CD14-positive monocyte (primary cell): Measurements from ENCODE around the gene TUBB1. TPM values are rescaled to one million over a fixed set of nuclear protein-coding genes. Genes with fewer than 3 reads are reported as not detected.

ENCODE experiments used
- DNase-seq, 3 donors: peaks; one replicate each; pipeline ENCODE4 v3.0.0-alpha.2; 2011 to 2022
- H2AFZ ChIP-seq: 2 replicates; pipeline ENCODE4 v1.6.0; 2012; ENCODE audit warnings: mild to moderate bottlenecking, low read depth, low read length, inconsistent platforms; ENCODE audit not compliant: insufficient read depth, poor library complexity, severe bottlenecking
- H3K27ac ChIP-seq, 2 donors: 1 replicate in 1 of 2; 2 replicates in 1 of 2; pipeline ENCODE4 v1.5.1; 2012 to 2013; ENCODE audit warnings: low read length in 2 of 2, control low read depth in 1 of 2, inconsistent platforms in 1 of 2, low read depth in 1 of 2, mild to moderate bottlenecking in 1 of 2
- H3K27me3 ChIP-seq, 2 donors: one replicate each; pipeline versions ENCODE4 v1.6.0 to v1.6.1; 2011 to 2013; ENCODE audit warnings: low read length in 2 of 2; ENCODE audit not compliant: control insufficient read depth in 2 of 2, insufficient read depth in 2 of 2
- H3K36me3 ChIP-seq, 2 donors: replicated peaks in 1 of 2; 1 replicate in 1 of 2; 2 replicates in 1 of 2; pipeline versions ENCODE4 v1.5.1 to v1.6.1; 2012 to 2013; ENCODE audit warnings: low read length in 2 of 2, control low read depth in 1 of 2, inconsistent platforms in 1 of 2, mild to moderate bottlenecking in 1 of 2; ENCODE audit not compliant: insufficient read depth in 2 of 2, control insufficient read depth in 1 of 2
- H3K4me1 ChIP-seq, 2 donors: 1 replicate in 1 of 2; 2 replicates in 1 of 2; pipeline versions ENCODE4 v1.5.1 to v1.6.1; 2012 to 2013; ENCODE audit warnings: low read length in 2 of 2, control low read depth in 1 of 2, inconsistent platforms in 1 of 2, mild to moderate bottlenecking in 1 of 2, moderate library complexity in 1 of 2; ENCODE audit not compliant: insufficient read depth in 2 of 2, control insufficient read depth in 1 of 2
- H3K4me2 ChIP-seq: replicated peaks from 2 replicates; pipeline ENCODE3; 2012; ENCODE audit warnings: low read length, moderate library complexity, mild to moderate bottlenecking; ENCODE audit not compliant: poor library complexity, severe bottlenecking; ENCODE audit errors: extremely low read depth
- H3K4me3 ChIP-seq, 3 experiments: fragments of 200-600 bp in 1 of 3; sonication (generic) in 1 of 3; replicated peaks in 1 of 3; 1 replicate in 2 of 3; 2 replicates in 1 of 3; pipeline ENCODE4 v1.5.1; 2011 to 2013; ENCODE audit warnings: low read length in 3 of 3, mild to moderate bottlenecking in 3 of 3, control low read depth in 2 of 3, low read depth in 2 of 3, inconsistent platforms in 1 of 3, moderate library complexity in 1 of 3
- H3K79me2 ChIP-seq: 2 replicates; pipeline ENCODE4 v1.6.0; 2012; ENCODE audit warnings: mild to moderate bottlenecking, control low read depth, inconsistent platforms, low read length, moderate library complexity; ENCODE audit not compliant: insufficient read depth
- H3K9ac ChIP-seq: 2 replicates; pipeline ENCODE4 v1.6.0; 2017; ENCODE audit warnings: low read length, mild to moderate bottlenecking; ENCODE audit not compliant: insufficient read depth, poor library complexity, severe bottlenecking
- H3K9me3 ChIP-seq, 2 donors: replicated peaks in 1 of 2; 1 replicate in 1 of 2; 2 replicates in 1 of 2; pipeline versions ENCODE4 v1.5.1 to v1.6.1; 2012 to 2013; ENCODE audit warnings: low read length in 2 of 2, control low read depth in 1 of 2; ENCODE audit not compliant: control insufficient read depth in 1 of 2, insufficient read depth in 1 of 2
- H4K20me1 ChIP-seq: 2 replicates; pipeline ENCODE4 v1.6.0; 2012; ENCODE audit warnings: mild to moderate bottlenecking, low read length, control low read depth, moderate library complexity; ENCODE audit not compliant: insufficient read depth
- H3K27ac Mint-ChIP-seq, 7 donors: one replicate each; pipeline ENCODE4 v1.8.0; 2020; ENCODE audit warnings: mild to moderate bottlenecking in 7 of 7, mixed read lengths in 7 of 7, moderate library complexity in 6 of 7, inconsistent platforms in 2 of 7
- H3K27me3 Mint-ChIP-seq, 3 donors: one replicate each; pipeline ENCODE4 v1.8.0; 2021 to 2022; ENCODE audit warnings: low read depth in 3 of 3, mild to moderate bottlenecking in 3 of 3, mixed read lengths in 3 of 3, moderate library complexity in 3 of 3, inconsistent platforms in 1 of 3
- H3K36me3 Mint-ChIP-seq, 2 donors: one replicate each; pipeline ENCODE4 v1.8.0; 2020; ENCODE audit warnings: mixed read lengths in 2 of 2, inconsistent platforms in 1 of 2, mild to moderate bottlenecking in 1 of 2
- H3K4me1 Mint-ChIP-seq: one replicate; pipeline ENCODE4 v1.8.0; 2020; ENCODE audit warnings: mild to moderate bottlenecking, mixed read lengths
- H3K4me3 Mint-ChIP-seq, 2 donors: one replicate each; pipeline ENCODE4 v1.8.0; 2020; ENCODE audit warnings: mild to moderate bottlenecking in 2 of 2, mixed read lengths in 2 of 2, moderate library complexity in 1 of 2
- H3K9me3 Mint-ChIP-seq, 7 donors: one replicate each; pipeline ENCODE4 v1.8.0; 2020 to 2022; ENCODE audit warnings: mixed read lengths in 7 of 7, mild to moderate bottlenecking in 6 of 7, moderate library complexity in 6 of 7, inconsistent platforms in 2 of 7
- CTCF ChIP-seq: fragments of 200-600 bp; IDR thresholded peaks from one replicate; pipeline ENCODE4 v1.8.0; 2022; ENCODE audit warnings: antibody characterized with exemption, mild to moderate bottlenecking
- WGBS: methylation state at CpG from one replicate; pipeline ENCODE4 v1.1.5; 2013; ENCODE audit warnings: missing lambda C conversion rate; ENCODE audit not compliant: insufficient coverage; 5-methylcytosine and 5-hydroxymethylcytosine counted together
- intact Hi-C, 2 donors: fragments of 100-400 bp; cut with micrococcal nuclease; formaldehyde crosslinking; loops; one replicate each; pipeline versions ENCODE4 v1.15.0 to v1.15.1; 2023
- polyA plus RNA-seq, 3 donors: library from polyadenylated mRNA; depleted of rRNA in 1 of 3; unstranded in 2 of 3; stranded (reverse) in 1 of 3; fragments of 300-500 nt in 2 of 3; fragments of >200 nt in 1 of 3; fragmentation: Illumina TruSeq in 2 of 3; gene quantifications; 1 replicate in 2 of 3; 2 replicates in 1 of 3; pipeline ENCODE4 v1.2.3, GENCODE V29; 2012 to 2021

The TUBB1 gene
- polyA plus RNA-seq, 3 donors, result 0.09 to 3.1 (median 2.4) TPM

GRCh38 chr20:59074456-59074855 lies 55.2 kb downstream of the TUBB1 start:
- Histone ChIP-seq H3K4me1 (peaks cover 29 to 37% of the 10 kb centered on the region in 2 donors), H3K36me3 (no peaks in the 10 kb centered on the region), H4K20me1 (no peaks in the 10 kb centered on the region), H3K27me3 (peaks cover 28 to 32% of the 10 kb centered on the region in 2 donors), H2AFZ (no peak overlapping the region), H3K4me2 (no peak overlapping the region), H3K9me3 (no peaks in the 10 kb centered on the region), H3K27ac (no peak overlapping the region), H3K9ac (no peak overlapping the region), H3K79me2 (no peaks in the 10 kb centered on the region), H3K4me3 (no peak overlapping the region)
- Mint-ChIP-seq H3K4me3 (no peak overlapping the region), H3K27ac (no peak overlapping the region), H3K36me3 (no peaks in the 10 kb centered on the region), H3K9me3 (peaks cover 0 to 4% (median 0%) of the 10 kb centered on the region in 7 donors), H3K4me1 (peaks cover 33% of the 10 kb centered on the region), H3K27me3 (peaks cover 19 to 29% (median 28%) of the 10 kb centered on the region in 3 donors)
- no peak for TF ChIP-seq CTCF
- 59% methylated on average over 3 of the region's 3 CpGs for WGBS
- DNase-seq, result peak in 1 of 3 donors; percentile 21
- intact Hi-C loops, result no loop called here

GRCh38 chr20:59075934-59076508 lies 56.8 kb downstream of the TUBB1 start:
- intact Hi-C loops, result no loop called here
- Histone ChIP-seq H3K4me2 (no peak overlapping the region), H3K36me3 (no peaks in the 10 kb centered on the region), H3K9me3 (no peaks in the 10 kb centered on the region), H2AFZ (no peak overlapping the region), H3K27ac (no peak overlapping the region), H3K27me3 (peaks cover 32 to 34% of the 10 kb centered on the region in 2 donors), H3K9ac (no peak overlapping the region), H3K4me3 (no peak overlapping the region), H4K20me1 (no peaks in the 10 kb centered on the region), H3K79me2 (no peaks in the 10 kb centered on the region), H3K4me1 (peaks cover 19 to 25% of the 10 kb centered on the region in 2 donors)
- no peak for DNase-seq
- no peak for TF ChIP-seq CTCF
- Mint-ChIP-seq H3K27ac (no peak overlapping the region), H3K36me3 (no peaks in the 10 kb centered on the region), H3K9me3 (peaks cover 0 to 4% (median 0%) of the 10 kb centered on the region in 7 donors), H3K4me1 (peaks cover 23% of the 10 kb centered on the region), H3K4me3 (peak overlapping the region in 1 of 2 donors; percentile 12), H3K27me3 (peaks cover 19 to 31% (median 30%) of the 10 kb centered on the region in 3 donors)
- WGBS, result no CpG with 5 or more reads among the region's 4 CpGs

Other genes starting within 250 kb of the TUBB1 start
- gene GNAS-AS1, start 168.5 kb upstream of the TUBB1 start, polyA plus RNA-seq, result not detected
- gene GNAS, start 166.7 kb upstream of the TUBB1 start, polyA plus RNA-seq, result 1,000 to 10,000 TPM in 1 of 3 donors, 100 to 1,000 TPM in 2; 109 to 1,105 (median 124) TPM
- 10 to 100 TPM; 49.0 to 74.8 (median 50.1) TPM for gene NELFCD, start 38.2 kb upstream of the TUBB1 start, polyA plus RNA-seq
- 100 to 1,000 TPM in 1 of 3 donors, 10 to 100 TPM in 2; 62.6 to 755 (median 86.4) TPM for gene CTSZ, start 12.2 kb upstream of the TUBB1 start, polyA plus RNA-seq
- gene ATP5F1E, start 12.9 kb downstream of the TUBB1 start, polyA plus RNA-seq, result 100 to 1,000 TPM in 2 of 3 donors, 10 to 100 TPM in 1; 39.0 to 105 (median 102) TPM
- 10 to 100 TPM; 16.9 to 21.0 (median 20.1) TPM for gene PRELID3B, start 23.4 kb downstream of the TUBB1 start, polyA plus RNA-seq
- under 1 TPM in 2 of 3 donors, not detected in 1; 0.03 to 0.09 TPM for gene ZNF831, start 144.4 kb downstream of the TUBB1 start, polyA plus RNA-seq